HG02970 (cell line): ENCODE data around the gene GPC3.
"Not testable (repeated sequence)": the region's sequence is repeated elsewhere in the genome, so short reads cannot be mapped to it uniquely, and the experiment has no call there.

ENCODE experiments used
- ATAC-seq: cut with Tn5 transposase; IDR thresholded peaks from one replicate; pipeline ENCODE4 v1.9.1; 2021; ENCODE audit warnings: mild to moderate bottlenecking, moderate library complexity, moderate number of reproducible peaks; ENCODE audit not compliant: unreplicated experiment, low FRiP score

GPC3 gene

GRCh38 chrX:133985164-133985966, at the start of gene GPC3:
TSS of gene GPC3 (minus strand) at chrX:133985594.
- peak; percentile 58 for ATAC-seq

GRCh38 chrX:134032441-134032840, 47.0 kb upstream of the GPC3 start:
- ATAC-seq: no peak

GRCh38 chrX:134026565-134027311, 41.3 kb upstream of the GPC3 start:
- no peak for ATAC-seq

- ATAC-seq: no peak
Observed at GRCh38 chrX:134025986-134026545, 40.7 kb upstream of the GPC3 start.

- no peak for ATAC-seq
Observed at GRCh38 chrX:134024686-134025377, 39.4 kb upstream of the GPC3 start.

GRCh38 chrX:134023851-134024281, 38.5 kb upstream of the GPC3 start:
- no peak for ATAC-seq

GRCh38 chrX:134020910-134021309, 35.5 kb upstream of the GPC3 start:
- ATAC-seq: no peak

GRCh38 chrX:134019567-134020206, 34.3 kb upstream of the GPC3 start:
- ATAC-seq: no peak

- not testable (repeated sequence) for ATAC-seq
Observed at GRCh38 chrX:134016309-134016708, 30.9 kb upstream of the GPC3 start.

- ATAC-seq: not testable (repeated sequence)
Observed at GRCh38 chrX:134015510-134015909, 30.1 kb upstream of the GPC3 start.

GRCh38 chrX:134013524-134013923, 28.1 kb upstream of the GPC3 start:
- no peak for ATAC-seq

- no peak for ATAC-seq
Observed at GRCh38 chrX:134013092-134013497, 27.7 kb upstream of the GPC3 start.

GRCh38 chrX:134010690-134011089, 25.3 kb upstream of the GPC3 start:
- no peak for ATAC-seq

GRCh38 chrX:134007716-134008115, 22.3 kb upstream of the GPC3 start:
- ATAC-seq: no peak

GRCh38 chrX:134006484-134007161, 21.2 kb upstream of the GPC3 start:
- no peak for ATAC-seq

- ATAC-seq: no peak
Observed at GRCh38 chrX:134004084-134004483, 18.7 kb upstream of the GPC3 start.

- ATAC-seq: no peak
Observed at GRCh38 chrX:134002921-134003615, 17.7 kb upstream of the GPC3 start.

GRCh38 chrX:134000260-134001245, 15.2 kb upstream of the GPC3 start:
- no peak for ATAC-seq
